ENCODE measurements around the gene CST8.

CST8 gene

GRCh38 chr20:23528867-23529431 is 38.0 kb downstream of the CST8 start:
- Histone ChIP-seq H3K27me3 (replicated peaks; ENCODE audit: control insufficient read depth, insufficient read depth, low read length) (no peaks in the 10 kb centered on the region), H3K36me3 (ENCODE audit: control insufficient read depth, insufficient read depth, low read length) (no peaks in the 10 kb centered on the region), H3K4me3 (replicated peaks; ENCODE audit: low read depth, low read length) (no peak overlapping the region)
- DNase-seq (ENCODE audit: extremely low read depth, insufficient read length) = no peak
- TF ChIP-seq CTCF (IDR thresholded peaks at IDR 0.05; ENCODE audit: insufficient read depth, low read length, poor library complexity, severe bottlenecking) = no peak

GRCh38 chr20:23530937-23531567 is 40.1 kb downstream of the CST8 start:
- TF ChIP-seq CTCF (IDR thresholded peaks at IDR 0.05; ENCODE audit: insufficient read depth, low read length, poor library complexity, severe bottlenecking) = no peak
- Histone ChIP-seq H3K36me3 (ENCODE audit: control insufficient read depth, insufficient read depth, low read length) (no peaks in the 10 kb centered on the region), H3K27me3 (replicated peaks; ENCODE audit: control insufficient read depth, insufficient read depth, low read length) (no peaks in the 10 kb centered on the region), H3K4me3 (replicated peaks; ENCODE audit: low read depth, low read length) (no peak overlapping the region)
- no peak for DNase-seq (ENCODE audit: extremely low read depth, insufficient read length)

DNA sequence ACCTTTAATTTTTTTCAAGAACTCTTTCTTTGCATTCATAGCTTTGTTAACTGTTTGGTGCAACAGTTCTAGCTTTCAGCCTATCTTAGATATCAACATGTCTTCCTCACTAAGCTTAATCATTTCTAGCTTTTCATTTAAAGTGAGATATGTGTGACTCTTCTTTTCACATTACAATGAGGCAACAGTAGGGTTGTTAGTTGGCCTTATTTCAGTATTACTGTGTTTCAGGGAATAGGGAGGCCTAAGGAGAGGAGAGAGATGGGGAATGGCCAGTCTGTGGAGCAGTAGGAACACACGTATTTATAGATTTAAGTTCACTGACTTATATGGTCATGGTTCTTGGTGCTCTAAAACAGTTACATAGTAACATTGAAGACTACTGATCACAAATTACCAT is 41.6 kb downstream of the CST8 start:
- Histone ChIP-seq H3K4me3 (replicated peaks; ENCODE audit: low read depth, low read length) (no peak overlapping the region), H3K27me3 (replicated peaks; ENCODE audit: control insufficient read depth, insufficient read depth, low read length) (no peaks in the 10 kb centered on the region), H3K36me3 (ENCODE audit: control insufficient read depth, insufficient read depth, low read length) (no peaks in the 10 kb centered on the region)
- no peak for DNase-seq (ENCODE audit: extremely low read depth, insufficient read length)
- no peak for TF ChIP-seq CTCF (IDR thresholded peaks at IDR 0.05; ENCODE audit: insufficient read depth, low read length, poor library complexity, severe bottlenecking)

GRCh38 chr20:23533161-23533560 is 42.2 kb downstream of the CST8 start:
- no peak for DNase-seq (ENCODE audit: extremely low read depth, insufficient read length)
- no peak overlapping the region for H3K4me3 ChIP-seq (replicated peaks; ENCODE audit: low read depth, low read length)
- H3K36me3 ChIP-seq (ENCODE audit: control insufficient read depth, insufficient read depth, low read length) = no peaks in the 10 kb centered on the region
- TF ChIP-seq CTCF (IDR thresholded peaks at IDR 0.05; ENCODE audit: insufficient read depth, low read length, poor library complexity, severe bottlenecking) = no peak
- no peaks in the 10 kb centered on the region for H3K27me3 ChIP-seq (replicated peaks; ENCODE audit: control insufficient read depth, insufficient read depth, low read length)

DNA sequence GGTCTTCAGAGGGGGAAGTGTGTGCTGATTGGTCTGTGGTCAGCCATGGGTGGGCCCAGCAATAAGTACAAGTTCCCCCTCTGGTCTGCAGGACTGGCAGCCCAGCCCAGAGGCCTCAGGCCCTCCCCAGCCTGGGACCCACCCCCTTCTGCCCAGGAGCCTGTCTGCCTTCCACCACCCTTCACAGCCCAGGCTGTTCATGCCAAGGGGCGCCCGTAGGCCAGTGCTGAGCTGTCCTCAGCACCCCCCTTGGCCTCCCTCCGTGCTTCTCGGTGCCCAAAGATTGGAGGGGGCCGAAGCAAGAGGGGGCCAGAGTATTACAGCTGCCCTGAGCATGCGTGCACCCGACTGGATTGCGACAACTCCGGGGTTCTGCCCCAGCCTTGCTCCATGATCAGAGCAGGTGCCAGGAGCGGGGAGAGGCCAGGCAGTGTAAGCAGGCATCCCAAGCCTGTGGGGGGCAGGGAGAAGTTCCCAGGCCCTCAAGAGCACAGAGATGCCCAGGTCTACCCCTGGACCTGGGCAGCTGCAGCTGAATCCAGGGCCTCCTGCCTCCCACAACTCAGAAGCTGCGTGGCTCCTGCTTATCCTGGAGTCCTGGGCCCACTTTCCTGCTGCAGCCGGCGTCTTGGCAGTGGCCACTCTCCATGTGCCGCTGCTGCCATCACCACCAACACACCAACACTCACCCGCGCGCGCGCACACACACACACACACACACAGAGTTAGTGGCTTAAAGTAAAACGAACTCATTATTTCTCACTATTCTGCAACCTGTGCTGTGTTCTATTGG is 44.1 kb downstream of the CST8 start:
- Histone ChIP-seq H3K27me3 (replicated peaks; ENCODE audit: control insufficient read depth, insufficient read depth, low read length) (no peaks in the 10 kb centered on the region), H3K4me3 (replicated peaks; ENCODE audit: low read depth, low read length) (no peak overlapping the region), H3K36me3 (ENCODE audit: control insufficient read depth, insufficient read depth, low read length) (no peaks in the 10 kb centered on the region)
- no peak for TF ChIP-seq CTCF (IDR thresholded peaks at IDR 0.05; ENCODE audit: insufficient read depth, low read length, poor library complexity, severe bottlenecking)
- no peak for DNase-seq (ENCODE audit: extremely low read depth, insufficient read length)
